GM18870 (cell line): ENCODE measurements around the gene SARDH.
"Not testable (repeated sequence)": the region's sequence is repeated elsewhere in the genome, so short reads cannot be mapped to it uniquely, and the experiment has no call there.

Experiments used
- ATAC-seq: cut with Tn5 transposase; IDR thresholded peaks from one replicate; pipeline ENCODE4 v1.9.1; 2021; ENCODE audit warnings: moderate library complexity; ENCODE audit not compliant: unreplicated experiment

The SARDH gene

GRCh38 chr9:133635533-133636531, 102.3 kb downstream of the SARDH start, which contains the start of gene DBH:
DBH (plus strand) TSS chr9:133636363; CDS start chr9:133636372, 9 bp downstream.
- ATAC-seq: no peak

- ATAC-seq: no peak
These were observed 103.1 kb downstream of the SARDH start for GRCh38 chr9:133635098-133635497.

- ATAC-seq: no peak
These were observed 104.0 kb downstream of the SARDH start for GRCh38 chr9:133634081-133634691.

GRCh38 chr9:133633681-133634080, 104.5 kb downstream of the SARDH start:
- no peak for ATAC-seq

- ATAC-seq: no peak
These were observed 105.1 kb downstream of the SARDH start for GRCh38 chr9:133632806-133633680.

GRCh38 chr9:133631111-133631510, 107.0 kb downstream of the SARDH start:
- no peak for ATAC-seq

GRCh38 chr9:133629221-133630110, 108.7 kb downstream of the SARDH start:
- no peak for ATAC-seq

- ATAC-seq: no peak
These were observed 109.4 kb downstream of the SARDH start for GRCh38 chr9:133628766-133629165.

GRCh38 chr9:133627341-133627740, 110.8 kb downstream of the SARDH start:
- no peak for ATAC-seq

- ATAC-seq: not testable (repeated sequence)
These were observed 112.1 kb downstream of the SARDH start for GRCh38 chr9:133626008-133626407.

- ATAC-seq: no peak
These were observed 115.6 kb downstream of the SARDH start for GRCh38 chr9:133622555-133622954.

GRCh38 chr9:133621725-133622267, 116.4 kb downstream of the SARDH start:
- no peak for ATAC-seq

GRCh38 chr9:133619791-133620190, 118.4 kb downstream of the SARDH start:
- ATAC-seq: no peak

- ATAC-seq: no peak
These were observed 119.4 kb downstream of the SARDH start for GRCh38 chr9:133618726-133619125.

GRCh38 chr9:133616643-133617405, 121.3 kb downstream of the SARDH start:
- ATAC-seq: no peak

GRCh38 chr9:133615606-133616188, 122.5 kb downstream of the SARDH start:
- ATAC-seq: no peak

- no peak for ATAC-seq
These were observed 123.0 kb downstream of the SARDH start for GRCh38 chr9:133615186-133615585.

GRCh38 chr9:133614678-133615077, 123.5 kb downstream of the SARDH start:
- ATAC-seq: no peak

GRCh38 chr9:133614056-133614455, 124.1 kb downstream of the SARDH start:
- ATAC-seq: no peak
